Naive thymus-derived CD8-positive, alpha-beta T cell (primary cell): ENCODE data around the gene FAM229B. TPM values are rescaled to one million over a fixed set of nuclear protein-coding genes. Genes with fewer than 3 reads are reported as not detected.
A peak's percentile ranks its signal among the peaks of the same experiment; 100 is the strongest.
"Not testable (repeated sequence)": the region's sequence is repeated elsewhere in the genome, so short reads cannot be mapped to it uniquely, and the experiment has no call there.

ENCODE experiments used
- ATAC-seq, 2 donors: fragments of 150-1000 bp; cut with Tn5 transposase in 1 of 2; sonication (Bioruptor Pico), chemical (Tn5 transposase) in 1 of 2; 1 replicate in 1 of 2; 2 replicates in 1 of 2; pipeline ENCODE4 v1.10.0; 2021; ENCODE audit warnings: mild to moderate bottlenecking in 2 of 2, moderate library complexity in 2 of 2
- POLR2A ChIA-PET: fragments of 350-600 bp; sonication (Branson Sonifier 250); formaldehyde crosslinking; loops from one replicate; lab custom pipeline; 2021; ENCODE audit warnings: antibody characterized with exemption; lab: Charles Lee
- DNase-seq, 10 donors: peaks; one replicate each; pipeline versions ENCODE4 v3.0.0 to v3.0.0-alpha.2; 2020 to 2022
- H3K27ac Mint-ChIP-seq, 10 donors: one replicate each; pipeline ENCODE4 v1.8.0; 2020 to 2022; ENCODE audit warnings: mild to moderate bottlenecking in 10 of 10, mixed read lengths in 10 of 10, moderate library complexity in 4 of 10, inconsistent platforms in 1 of 10
- H3K27me3 Mint-ChIP-seq, 5 donors: one replicate each; pipeline ENCODE4 v1.8.0; 2021 to 2022; ENCODE audit warnings: mixed read lengths in 5 of 5
- H3K36me3 Mint-ChIP-seq, 3 donors: one replicate each; pipeline ENCODE4 v1.8.0; 2020 to 2022; ENCODE audit warnings: mixed read lengths in 3 of 3, mild to moderate bottlenecking in 2 of 3, inconsistent platforms in 1 of 3
- H3K4me1 Mint-ChIP-seq, 4 donors: one replicate each; pipeline ENCODE4 v1.8.0; 2021 to 2022; ENCODE audit warnings: mixed read lengths in 4 of 4
- H3K4me3 Mint-ChIP-seq, 10 donors: one replicate each; pipeline ENCODE4 v1.8.0; 2020 to 2022; ENCODE audit warnings: mild to moderate bottlenecking in 10 of 10, mixed read lengths in 10 of 10, moderate library complexity in 6 of 10, inconsistent platforms in 1 of 10
- H3K9me3 Mint-ChIP-seq, 9 donors: one replicate each; pipeline ENCODE4 v1.8.0; 2020 to 2022; ENCODE audit warnings: mixed read lengths in 9 of 9, mild to moderate bottlenecking in 3 of 9, inconsistent platforms in 1 of 9, moderate library complexity in 1 of 9
- polyA plus RNA-seq, 3 donors: library from polyadenylated mRNA; unstranded; fragments of 300-500 nt; fragmentation: Illumina TruSeq; gene quantifications; one replicate each; pipeline ENCODE4 v1.2.3, GENCODE V29; 2021
- total RNA-seq, 8 experiments: library from RNA in 2 of 8; stranded (reverse) in 2 of 8; gene quantifications; one replicate each; pipeline ENCODE4 v1.2.3 and lab custom pipeline; 2021 to 2026

FAM229B gene
- total and polyA plus RNA-seq, 5 experiments from 2014 or later, result 5.5 to 18.4 (median 12.3) TPM

DNA sequence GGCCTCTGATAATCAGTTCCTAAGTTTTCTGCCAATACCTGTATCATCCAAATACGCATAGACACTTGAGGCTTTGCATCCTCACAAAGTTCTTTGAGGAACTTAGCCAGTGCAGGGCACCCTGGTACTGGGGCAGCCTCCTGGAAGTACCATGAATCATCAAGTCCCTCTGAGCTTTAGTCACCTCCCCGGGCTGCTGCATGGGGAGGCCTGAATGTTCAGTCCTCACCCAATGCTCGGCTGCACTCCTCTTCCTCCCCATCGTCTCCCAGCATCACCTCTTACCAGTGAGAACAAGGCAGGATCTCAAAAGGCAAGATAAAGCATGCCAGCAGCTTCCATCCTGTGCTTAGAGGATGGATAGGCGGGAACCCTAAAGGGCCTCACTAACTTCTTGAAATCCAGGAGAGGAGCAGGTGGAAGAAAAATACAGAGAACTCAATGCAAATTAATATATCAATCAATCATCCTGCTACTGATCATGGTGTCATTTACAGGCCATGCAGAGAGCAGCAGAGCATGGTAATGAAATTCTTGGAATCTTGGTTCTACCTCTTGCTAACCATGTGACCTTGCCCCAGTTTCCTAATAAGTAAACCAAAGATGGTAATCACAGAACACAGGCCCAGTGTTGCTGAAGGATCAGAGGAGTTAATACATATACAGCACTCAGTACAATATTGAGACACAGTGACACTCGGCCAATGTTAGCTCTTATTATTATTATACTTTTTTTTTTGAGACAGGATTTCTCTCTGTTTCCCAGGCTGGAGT lies 38.2 kb upstream of the FAM229B start:
- H3K4me3 Mint-ChIP-seq, result no peak overlapping the region
- no peaks in the 10 kb centered on the region for H3K27me3 Mint-ChIP-seq
- peaks cover 0 to 1% (median 0%) of the 10 kb centered on the region in 4 donors for H3K4me1 Mint-ChIP-seq
- H3K27ac Mint-ChIP-seq, result no peak overlapping the region
- no peak for DNase-seq
- peaks cover 0 to 4% (median 0%) of the 10 kb centered on the region in 9 donors for H3K9me3 Mint-ChIP-seq
- POLR2A ChIA-PET, result no interaction called here
- no peaks in the 10 kb centered on the region for H3K36me3 Mint-ChIP-seq
- no peak for ATAC-seq

GRCh38 chr6:112049996-112050395 lies 37.4 kb upstream of the FAM229B start:
- H3K9me3 Mint-ChIP-seq, result peaks cover 0 to 4% (median 0%) of the 10 kb centered on the region in 9 donors
- peaks cover 0 to 1% (median 0%) of the 10 kb centered on the region in 4 donors for H3K4me1 Mint-ChIP-seq
- ATAC-seq (no peak), DNase-seq (no peak)
- H3K36me3 Mint-ChIP-seq, result no peaks in the 10 kb centered on the region
- no peak overlapping the region for H3K27ac Mint-ChIP-seq
- no peaks in the 10 kb centered on the region for H3K27me3 Mint-ChIP-seq
- H3K4me3 Mint-ChIP-seq, result no peak overlapping the region
- POLR2A ChIA-PET, result no interaction called here

DNA sequence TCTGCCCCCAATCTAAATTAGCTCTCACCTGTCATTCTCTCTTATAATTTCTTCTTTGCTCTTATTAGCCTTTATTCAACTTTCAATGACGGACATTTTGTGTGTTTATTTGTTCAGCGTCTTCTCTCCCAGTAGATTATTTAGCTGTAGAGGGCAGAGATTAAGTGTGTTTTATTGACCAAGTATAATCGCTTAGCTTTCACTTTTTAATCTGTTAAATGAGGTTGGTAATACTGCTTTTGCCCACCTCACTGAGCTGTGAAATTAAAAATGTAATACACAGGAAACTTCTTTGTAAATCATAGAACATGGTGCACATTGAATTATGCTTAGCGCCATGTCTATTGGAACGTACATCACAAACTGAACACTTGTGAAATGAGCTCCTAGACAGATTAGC lies 37.0 kb upstream of the FAM229B start:
- Mint-ChIP-seq H3K4me1 (peaks cover 0 to 1% (median 0%) of the 10 kb centered on the region in 4 donors), H3K4me3 (no peak overlapping the region), H3K27me3 (peaks cover 0 to 2% (median 0%) of the 10 kb centered on the region in 5 donors), H3K27ac (no peak overlapping the region), H3K36me3 (no peaks in the 10 kb centered on the region), H3K9me3 (peaks cover 0 to 4% (median 0%) of the 10 kb centered on the region in 9 donors)
- ATAC-seq (no peak), DNase-seq (no peak)
- POLR2A ChIA-PET, result no interaction called here

GRCh38 chr6:112051251-112051740 lies 36.1 kb upstream of the FAM229B start:
- DNase-seq, H3K4me1 Mint-ChIP-seq, H3K36me3 Mint-ChIP-seq, POLR2A ChIA-PET, ATAC-seq, H3K27ac Mint-ChIP-seq, H3K9me3 Mint-ChIP-seq, H3K27me3 Mint-ChIP-seq, H3K4me3 Mint-ChIP-seq: not testable (repeated sequence)

DNA sequence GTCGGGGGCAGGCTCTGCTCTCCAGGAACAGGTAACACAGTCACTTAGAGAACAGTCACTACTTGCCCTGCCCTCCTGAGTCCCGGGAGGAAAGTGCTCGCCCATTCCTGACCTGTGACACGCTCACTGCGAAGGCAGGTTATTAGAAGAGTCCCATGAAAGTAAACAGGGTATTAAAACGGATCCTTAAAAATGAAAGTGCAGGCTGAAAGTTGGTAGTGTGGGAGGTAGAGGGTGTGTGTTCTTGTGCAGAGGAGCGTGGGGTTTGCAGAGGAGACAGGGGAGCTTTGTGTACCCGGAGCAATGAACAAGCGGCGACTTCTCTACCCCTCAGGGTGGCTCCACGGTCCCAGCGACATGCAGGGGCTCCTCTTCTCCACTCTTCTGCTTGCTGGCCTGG lies 33.4 kb upstream of the FAM229B start, which contains the start of gene CCN6:
TSS of gene CCN6 (plus strand) at position 104 of the 400 bp plus-strand sequence. CDS start at position 358, 254 bp downstream.
- Mint-ChIP-seq H3K27ac (peak within 1 kb of the TSS in 1 of 10 donors; percentile 19), H3K4me3 (no peak within 1 kb of the TSS), H3K9me3 (peaks cover 0 to 4% (median 0%) of the 10 kb centered on the region in 9 donors), H3K27me3 (peaks cover 0 to 7% (median 1%) of the 10 kb centered on the region in 5 donors), H3K4me1 (peaks cover 0 to 1% (median 0%) of the 10 kb centered on the region in 4 donors), H3K36me3 (no peaks in the 10 kb centered on the region)
- POLR2A ChIA-PET, result no interaction called here
- no peak for DNase-seq
- ATAC-seq, result no peak

DNA sequence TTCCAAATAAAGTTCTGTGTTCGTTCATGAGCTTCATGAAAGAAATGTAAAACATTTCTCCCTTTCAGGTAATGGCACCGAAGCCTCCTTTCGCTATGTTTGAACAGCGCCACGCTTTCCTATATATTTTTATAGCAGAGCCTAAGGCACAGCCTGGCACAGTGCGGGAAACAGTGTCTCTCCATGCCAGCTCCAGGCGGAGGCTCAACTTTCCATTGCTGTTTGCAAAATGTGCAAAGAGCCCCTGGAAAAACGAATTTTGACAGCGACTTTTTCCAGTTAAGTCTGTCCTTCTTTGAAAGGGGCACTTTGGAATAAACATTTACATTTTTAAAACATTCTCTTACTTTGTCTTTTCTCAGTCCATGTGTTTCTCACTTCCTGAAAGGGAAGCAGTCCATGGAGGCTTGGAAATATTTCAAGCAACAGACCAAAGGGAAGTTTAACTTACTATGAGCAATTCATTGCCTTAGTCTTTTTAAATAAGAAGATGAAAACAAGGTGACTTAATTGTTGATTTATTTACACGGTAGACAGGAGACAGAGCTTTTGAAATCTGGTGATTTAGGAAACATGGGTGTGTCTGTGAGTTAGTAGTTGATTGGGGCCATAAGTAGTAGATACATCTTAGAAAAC lies 32.7 kb upstream of the FAM229B start:
- Mint-ChIP-seq H3K4me1 (peaks cover 0 to 1% (median 0%) of the 10 kb centered on the region in 4 donors), H3K36me3 (no peaks in the 10 kb centered on the region), H3K27me3 (peaks cover 0 to 7% (median 1%) of the 10 kb centered on the region in 5 donors), H3K27ac (peak overlapping the region in 1 of 10 donors; percentile 19), H3K4me3 (no peak overlapping the region), H3K9me3 (peaks cover 0 to 4% (median 0%) of the 10 kb centered on the region in 9 donors)
- no peak for ATAC-seq
- DNase-seq, result no peak
- POLR2A ChIA-PET, result no interaction called here

DNA sequence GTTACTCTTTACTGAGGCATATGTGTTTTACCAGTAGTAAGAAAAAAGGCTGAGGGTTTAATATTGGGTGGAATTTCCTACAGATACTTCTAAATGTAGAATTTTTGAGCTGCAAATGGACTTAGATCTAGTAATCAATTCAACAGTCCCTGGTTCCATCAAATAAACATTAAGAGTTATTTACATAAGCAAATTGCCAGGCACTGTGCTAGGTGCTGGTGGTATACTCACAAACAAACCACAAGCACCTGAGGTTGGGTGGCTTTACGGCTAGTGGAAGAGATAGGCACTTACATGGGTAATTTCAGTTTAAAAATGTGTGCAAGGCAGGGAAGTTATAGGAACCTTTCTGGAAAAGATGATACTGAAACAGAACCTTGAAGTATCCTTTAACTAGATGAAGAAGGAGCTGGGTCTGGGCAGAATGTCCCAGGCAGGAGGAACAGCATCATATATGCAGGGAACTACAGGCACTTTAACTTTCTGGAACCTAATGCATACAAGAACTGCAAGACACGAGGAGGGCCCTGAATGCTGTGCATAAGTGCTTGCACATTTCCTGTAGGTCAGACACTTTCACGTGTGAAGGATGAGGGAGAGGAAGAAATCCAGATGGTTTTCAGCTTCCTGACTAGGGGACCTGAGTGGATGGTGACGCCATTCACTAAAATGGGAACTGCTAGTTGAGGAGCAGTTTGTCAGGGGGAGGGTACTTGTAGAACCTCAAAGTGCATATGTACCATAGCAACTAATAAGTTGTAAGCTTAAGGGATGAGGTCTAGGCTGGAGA lies 29.0 kb upstream of the FAM229B start:
- Mint-ChIP-seq H3K27me3 (peaks cover 0 to 7% (median 1%) of the 10 kb centered on the region in 5 donors), H3K9me3 (no peaks in the 10 kb centered on the region), H3K36me3 (no peaks in the 10 kb centered on the region), H3K4me3 (no peak overlapping the region), H3K4me1 (peaks cover 0 to 1% (median 0%) of the 10 kb centered on the region in 4 donors), H3K27ac (no peak overlapping the region)
- DNase-seq (no peak), ATAC-seq (no peak)
- POLR2A ChIA-PET, result no interaction called here

DNA sequence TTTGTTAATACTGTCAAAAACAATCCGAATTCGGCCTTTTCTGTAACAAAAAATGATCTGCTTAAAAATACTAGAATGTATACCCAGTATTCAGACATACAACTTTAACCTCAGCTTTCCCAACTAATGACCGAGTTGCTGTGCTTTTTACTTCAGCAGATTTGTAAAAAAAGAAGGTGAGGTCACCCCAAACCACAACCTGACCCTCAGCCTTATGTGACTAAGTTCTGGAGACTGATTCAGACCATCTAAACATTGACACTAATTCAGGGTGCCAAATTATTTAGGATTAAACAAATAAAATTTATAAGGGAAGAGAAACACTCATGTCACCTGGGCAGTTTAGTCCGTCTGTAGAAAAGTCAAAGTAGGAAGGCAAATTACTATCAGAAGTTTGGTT lies 25.8 kb upstream of the FAM229B start:
- DNase-seq (no peak), ATAC-seq (no peak)
- H3K36me3 Mint-ChIP-seq, result no peaks in the 10 kb centered on the region
- H3K27ac Mint-ChIP-seq, result no peak overlapping the region
- no peaks in the 10 kb centered on the region for H3K27me3 Mint-ChIP-seq
- no peaks in the 10 kb centered on the region for H3K9me3 Mint-ChIP-seq
- POLR2A ChIA-PET, result no interaction called here
- H3K4me3 Mint-ChIP-seq, result no peak overlapping the region
- H3K4me1 Mint-ChIP-seq, result peaks cover 0 to 2% (median 0%) of the 10 kb centered on the region in 4 donors

DNA sequence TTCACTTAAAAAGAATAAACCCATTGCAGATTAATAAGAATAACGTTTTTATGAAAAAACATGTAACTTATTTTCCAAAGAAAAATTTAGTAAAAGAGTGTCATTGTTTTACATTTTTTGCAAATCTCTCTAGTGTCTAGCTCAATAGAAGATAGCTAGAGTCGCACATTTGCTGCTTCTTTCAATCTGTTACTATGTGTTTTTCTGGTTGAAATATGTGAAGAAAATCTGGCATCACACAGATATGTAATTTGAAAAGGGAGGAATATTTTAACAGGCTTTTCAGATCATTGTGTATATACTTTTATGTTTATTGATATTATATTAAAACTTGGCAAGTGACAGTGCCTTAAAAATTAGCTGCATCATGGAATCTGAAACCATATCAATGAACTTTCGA lies 24.4 kb upstream of the FAM229B start:
- Mint-ChIP-seq H3K4me1 (peaks cover 0 to 7% (median 1%) of the 10 kb centered on the region in 4 donors), H3K27me3 (no peaks in the 10 kb centered on the region), H3K27ac (no peak overlapping the region), H3K36me3 (no peaks in the 10 kb centered on the region), H3K9me3 (no peaks in the 10 kb centered on the region), H3K4me3 (no peak overlapping the region)
- no peak for ATAC-seq
- DNase-seq, result no peak
- POLR2A ChIA-PET, result no interaction called here

GRCh38 chr6:112065426-112065986 lies 21.9 kb upstream of the FAM229B start:
- H3K9me3 Mint-ChIP-seq, result no peaks in the 10 kb centered on the region
- H3K36me3 Mint-ChIP-seq, result peaks cover 0 to 10% (median 0%) of the 10 kb centered on the region in 3 donors
- H3K27ac Mint-ChIP-seq, result no peak overlapping the region
- ATAC-seq (no peak), DNase-seq (no peak)
- peaks cover 0 to 7% (median 1%) of the 10 kb centered on the region in 4 donors for H3K4me1 Mint-ChIP-seq
- no peak overlapping the region for H3K4me3 Mint-ChIP-seq
- no peaks in the 10 kb centered on the region for H3K27me3 Mint-ChIP-seq
- POLR2A ChIA-PET, result no interaction called here

- Mint-ChIP-seq H3K27me3 (no peaks in the 10 kb centered on the region), H3K36me3 (peaks cover 0 to 16% (median 3%) of the 10 kb centered on the region in 3 donors), H3K4me3 (no peak overlapping the region), H3K27ac (peak overlapping the region in 1 of 10 donors; percentile 16), H3K9me3 (no peaks in the 10 kb centered on the region), H3K4me1 (peaks cover 0 to 7% (median 1%) of the 10 kb centered on the region in 4 donors)
- DNase-seq (no peak), ATAC-seq (no peak)
- POLR2A ChIA-PET, result no interaction called here
Observed at GRCh38 chr6:112066606-112067005, 20.8 kb upstream of the FAM229B start.

- DNase-seq (no peak), ATAC-seq (no peak)
- no peaks in the 10 kb centered on the region for H3K27me3 Mint-ChIP-seq
- H3K9me3 Mint-ChIP-seq, result no peaks in the 10 kb centered on the region
- POLR2A ChIA-PET, result no interaction called here
- no peak overlapping the region for H3K27ac Mint-ChIP-seq
- H3K4me3 Mint-ChIP-seq, result no peak overlapping the region
- H3K4me1 Mint-ChIP-seq, result peaks cover 2 to 10% (median 5%) of the 10 kb centered on the region in 4 donors
- peaks cover 0 to 65% (median 10%) of the 10 kb centered on the region in 3 donors for H3K36me3 Mint-ChIP-seq
Observed at GRCh38 chr6:112081569-112081968, 5.8 kb upstream of the FAM229B start.
